NCI-H1694 (cell line): ENCODE data around the gene KAT8.
A peak's percentile ranks its signal among the peaks of the same experiment; 100 is the strongest.
"Not testable (repeated sequence)": the region's sequence is repeated elsewhere in the genome, so short reads cannot be mapped to it uniquely, and the experiment has no call there.

Experiments
- DNase-seq: peaks from one replicate; lab custom pipeline; 2025; lab: John Stamatoyannopoulos, UW

Gene KAT8

DNA sequence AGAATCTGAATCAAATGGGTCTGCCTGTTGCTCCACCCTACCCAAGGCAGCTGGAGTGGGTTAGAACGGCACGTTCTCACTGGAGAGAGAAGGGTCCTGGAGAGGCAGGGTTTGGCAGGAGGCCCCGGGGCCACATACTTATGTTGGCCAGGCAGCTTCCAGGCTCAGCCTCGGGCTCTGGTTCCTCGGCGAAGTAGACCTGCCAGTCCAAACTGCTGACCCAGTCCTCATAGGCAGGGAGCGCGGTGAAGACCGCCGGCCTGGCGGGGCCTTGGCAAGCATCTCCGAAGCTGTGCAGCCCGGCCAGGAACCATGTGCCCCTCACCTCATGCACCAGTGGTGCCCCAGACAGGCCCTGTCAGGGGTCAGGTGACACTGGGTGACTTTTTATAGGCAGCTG lies 33.5 kb upstream of the KAT8 start:
- DNase-seq: no peak

DNA sequence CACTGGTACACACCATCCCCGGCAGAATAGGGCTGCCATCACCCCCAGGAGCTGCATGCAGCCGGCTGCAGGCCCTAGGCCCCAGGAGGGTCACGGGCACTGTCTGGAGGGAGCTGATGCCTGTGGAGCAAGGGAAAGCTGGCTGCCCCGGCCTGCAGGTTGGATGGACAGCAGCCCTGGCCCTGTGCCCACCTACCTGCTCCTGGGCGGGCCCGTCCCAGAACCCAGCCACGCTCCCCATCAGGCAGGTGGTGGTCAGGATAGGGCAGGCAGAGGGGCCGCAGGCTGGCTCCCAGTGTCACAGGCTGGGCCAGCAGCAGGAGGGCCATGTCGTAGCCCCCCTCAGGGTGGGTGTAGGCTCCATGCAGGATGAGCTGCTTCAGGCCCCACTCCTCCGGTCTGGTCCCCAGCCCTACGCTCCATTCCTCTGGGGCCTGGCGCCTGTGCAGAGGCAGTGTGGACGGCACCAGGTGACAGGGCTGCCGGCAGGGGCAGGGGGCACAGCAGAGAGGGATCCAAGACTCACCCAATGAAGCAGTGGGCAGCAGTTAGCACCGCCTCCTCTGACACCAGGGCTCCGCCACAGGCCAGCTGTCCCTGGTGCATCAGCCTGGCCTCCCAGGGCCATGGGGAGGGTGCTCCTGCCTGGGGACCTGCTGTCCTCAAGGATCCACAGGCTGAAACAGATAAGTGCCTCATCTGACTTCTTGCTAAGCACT lies 32.7 kb upstream of the KAT8 start:
- DNase-seq: no peak

DNA sequence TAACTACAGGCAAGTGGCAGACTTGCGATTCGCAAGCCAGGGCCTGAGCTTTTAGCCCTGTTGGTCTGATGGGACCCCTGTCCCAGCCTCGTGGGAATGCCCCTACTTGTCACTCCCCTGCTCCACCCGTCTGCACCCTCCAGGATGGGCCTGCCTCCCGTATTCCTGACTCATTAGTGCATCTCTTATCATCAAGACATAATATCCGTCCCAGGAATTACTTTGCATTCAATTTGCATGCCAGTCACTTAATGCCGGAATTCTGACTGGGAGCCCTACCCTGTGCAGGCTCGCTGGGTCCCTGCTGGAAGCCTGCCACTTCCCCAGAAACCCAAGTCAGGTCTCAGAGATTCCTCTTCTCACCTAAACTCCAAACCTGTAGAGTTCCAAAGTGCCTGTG lies 32.1 kb upstream of the KAT8 start:
- no peak for DNase-seq

GRCh38 chr16:31085873-31086628 lies 31.4 kb upstream of the KAT8 start:
- DNase-seq: no peak

DNA sequence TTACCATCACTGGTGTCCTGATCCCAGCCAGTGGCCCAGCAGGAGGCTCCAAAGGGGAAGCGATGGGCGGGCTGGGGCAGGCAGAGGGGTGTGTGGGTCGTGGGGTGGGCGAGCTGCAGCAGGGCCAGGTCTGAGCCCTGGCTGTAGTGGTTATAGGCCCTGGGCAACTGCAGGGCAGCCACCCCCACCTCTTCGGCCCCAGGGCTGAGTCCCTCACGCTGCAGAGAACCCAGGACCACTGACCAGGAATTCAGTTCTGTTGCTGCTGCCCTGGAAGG lies 30.9 kb upstream of the KAT8 start:
- DNase-seq: no peak

- no peak for DNase-seq
These were observed 30.0 kb upstream of the KAT8 start for GRCh38 chr16:31087481-31087880.

DNA sequence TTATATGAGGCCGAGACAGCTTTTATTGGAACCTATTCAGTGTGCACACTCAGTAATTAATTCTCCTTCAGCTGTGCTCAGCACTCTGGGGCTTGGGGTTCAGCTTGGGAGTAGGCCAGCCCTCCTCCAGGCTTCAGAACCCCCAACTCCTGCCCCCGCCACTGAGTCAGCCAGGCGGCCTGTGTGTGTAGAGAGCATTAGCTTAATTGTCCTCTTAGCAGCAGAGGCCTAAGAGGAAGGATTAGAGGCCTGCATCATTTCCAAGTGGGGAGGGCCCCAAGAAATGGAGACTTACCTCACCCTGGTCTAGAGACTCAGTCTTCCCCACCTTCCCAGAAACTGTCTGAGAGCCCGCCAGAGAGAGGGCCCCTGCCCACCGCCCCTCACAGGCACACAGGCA lies 29.5 kb upstream of the KAT8 start:
- no peak for DNase-seq

DNA sequence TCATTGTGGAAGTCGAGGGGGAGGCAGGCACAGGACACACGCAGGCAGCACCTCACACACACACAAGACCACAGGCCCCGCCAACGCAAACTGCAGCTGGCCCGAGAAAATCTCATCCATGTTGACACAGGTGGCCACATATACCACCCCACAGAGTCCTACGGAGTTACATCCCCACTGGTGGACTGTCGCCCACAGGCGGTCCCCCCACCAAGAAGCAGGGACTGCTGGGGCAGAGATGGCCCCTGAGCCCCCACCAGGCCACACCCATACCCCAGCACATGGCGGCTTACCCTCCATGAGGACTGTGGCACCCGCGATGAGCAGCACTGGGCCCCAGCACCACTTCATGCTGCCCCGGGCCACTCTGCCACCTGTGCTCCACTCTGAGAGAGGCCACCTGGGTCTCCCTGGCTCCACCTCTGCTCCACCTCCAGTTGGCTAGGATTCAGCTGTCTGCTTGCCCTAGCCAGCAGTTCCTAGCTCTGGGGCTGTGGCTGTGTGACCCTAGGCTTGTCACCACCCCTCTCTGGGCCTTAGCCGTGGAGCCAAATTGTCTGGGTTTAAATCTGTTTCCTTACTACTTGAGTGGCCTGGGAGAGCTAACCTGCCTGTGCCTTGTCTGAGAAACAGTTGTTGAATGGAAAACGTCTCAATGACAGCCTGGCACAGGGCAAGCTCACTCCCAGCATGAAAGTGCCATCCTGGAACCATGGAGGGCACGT lies 28.8 kb upstream of the KAT8 start, which contains the start of gene PRSS53:
Gene PRSS53 (minus strand): TSS at position 485 of the 725 bp plus-strand sequence. CDS start 134 bp downstream, at position 351.
- no peak for DNase-seq

GRCh38 chr16:31089199-31089598 lies 28.3 kb upstream of the KAT8 start:
- no peak for DNase-seq

GRCh38 chr16:31090540-31090939 lies 26.9 kb upstream of the KAT8 start:
- DNase-seq: no peak

- DNase-seq: no peak
These were observed 25.1 kb upstream of the KAT8 start for GRCh38 chr16:31092330-31092729.

DNA sequence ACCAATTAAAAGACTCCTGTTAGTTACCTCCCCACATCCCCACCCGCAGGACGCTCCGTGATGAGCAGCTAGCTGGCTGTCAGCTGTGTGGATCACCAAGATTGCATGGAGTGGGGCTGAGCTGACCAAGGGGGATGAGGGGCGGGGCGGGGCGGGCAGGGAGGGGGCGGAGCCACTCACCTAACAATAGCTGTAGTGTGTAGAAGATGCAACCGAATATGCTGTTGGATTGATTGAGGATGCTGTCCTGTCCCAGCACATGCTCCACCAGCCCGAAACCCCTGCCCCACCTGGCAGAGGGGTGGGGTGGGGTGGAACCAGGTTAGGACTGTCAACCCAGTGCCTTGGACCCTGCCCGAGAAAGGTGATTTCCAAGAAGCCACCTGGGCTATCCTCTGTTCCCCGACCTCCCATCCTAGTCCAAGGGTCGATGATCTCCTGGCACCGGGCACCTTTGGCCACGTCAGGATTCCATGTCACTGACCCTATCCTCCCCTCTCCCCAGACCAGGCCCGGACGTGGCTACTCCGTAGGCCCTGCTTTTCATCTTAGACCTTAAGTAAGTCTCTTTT lies 24.2 kb upstream of the KAT8 start:
- no peak for DNase-seq

DNA sequence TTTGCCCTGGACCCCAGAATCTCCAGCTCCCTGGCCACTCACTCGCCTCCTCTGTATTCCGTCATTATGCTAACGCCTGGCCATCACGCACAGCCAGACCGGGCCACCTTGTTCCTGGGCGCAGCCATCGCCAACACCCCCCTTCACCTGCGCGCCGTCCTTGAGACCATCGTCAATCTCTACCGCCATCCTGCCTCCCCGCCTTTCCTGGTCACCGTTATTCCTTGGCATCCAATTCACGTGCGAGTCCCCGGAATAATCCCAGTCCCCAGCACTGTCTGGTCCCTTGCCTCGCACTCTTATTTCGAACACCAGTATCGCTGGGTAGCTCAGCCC lies 23.4 kb upstream of the KAT8 start:
- DNase-seq: no peak

DNA sequence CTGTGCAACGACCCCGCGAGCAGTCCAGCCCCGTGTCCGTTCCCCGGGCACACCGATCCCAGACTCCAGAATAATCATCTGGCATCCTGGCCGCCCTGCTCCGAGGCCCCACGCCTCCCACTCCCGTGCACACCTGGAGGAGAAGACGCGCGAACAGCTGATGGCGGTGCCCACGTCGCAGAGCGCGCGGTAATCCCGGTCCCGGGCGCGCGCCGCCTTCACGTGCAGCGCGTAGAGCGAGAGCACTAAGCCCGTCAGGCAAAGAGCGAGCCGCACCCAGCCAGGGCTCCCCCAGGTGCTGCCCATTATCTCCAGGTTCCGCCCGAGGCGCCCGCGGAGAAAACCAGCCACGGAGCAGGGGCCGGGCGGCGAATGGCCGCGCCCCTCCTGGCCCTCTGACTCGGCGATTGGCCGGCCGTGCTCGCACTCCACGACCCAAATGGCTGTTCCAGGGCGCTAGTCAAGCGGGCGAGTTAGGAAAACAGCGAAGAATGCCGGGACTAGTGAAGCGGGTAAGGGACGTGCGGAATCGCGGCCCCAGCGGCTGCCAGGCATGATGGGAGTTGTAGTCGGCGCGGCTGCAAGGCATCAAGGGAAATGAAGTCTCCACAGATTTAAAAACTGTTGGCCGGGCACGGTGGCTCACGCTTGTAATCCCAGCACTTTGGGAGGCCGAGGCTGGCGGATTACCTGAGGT lies 22.9 kb upstream of the KAT8 start, which contains the start of gene VKORC1:
Gene VKORC1 (minus strand): TSS at position 374 of the 697 bp plus-strand sequence. CDS start 68 bp downstream, at position 306.
- peak; percentile 80 for DNase-seq

DNA sequence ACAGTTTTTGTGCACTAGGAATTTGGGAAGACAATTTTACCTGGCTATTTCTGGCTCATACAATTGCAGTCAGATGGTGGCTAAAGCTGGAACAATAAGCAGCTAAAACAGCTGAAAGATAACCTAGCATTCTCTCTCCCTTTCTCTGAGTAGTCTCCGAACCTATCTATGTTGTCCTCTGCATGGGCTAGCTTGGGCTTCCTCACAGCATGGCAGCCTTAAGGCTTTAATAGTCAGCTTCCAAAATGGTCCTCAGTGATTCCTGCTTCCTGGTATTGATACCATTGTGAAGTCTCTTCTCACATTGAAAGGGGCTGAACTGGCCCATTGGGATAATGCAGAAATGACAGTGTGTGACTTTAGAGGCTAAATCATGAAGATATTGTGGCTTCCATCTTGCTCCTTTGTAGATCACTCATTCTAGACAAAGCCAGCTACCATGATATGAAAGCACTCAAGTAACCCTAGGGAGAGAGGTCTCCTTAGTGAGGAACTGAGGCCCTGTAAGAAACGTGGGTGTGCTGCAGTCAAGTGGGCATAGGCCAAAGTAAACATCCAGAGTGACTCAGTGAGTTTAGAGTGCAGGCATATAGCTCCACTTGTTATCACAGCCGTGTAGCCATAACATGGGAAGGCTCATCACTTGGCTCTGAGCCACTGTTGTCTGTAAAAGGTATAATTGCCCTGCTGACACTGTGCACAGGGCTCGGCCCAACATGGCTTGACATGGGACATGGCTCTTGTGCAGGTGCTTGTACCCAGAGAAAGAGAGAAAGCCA lies 17.4 kb upstream of the KAT8 start:
- DNase-seq: no peak

DNA sequence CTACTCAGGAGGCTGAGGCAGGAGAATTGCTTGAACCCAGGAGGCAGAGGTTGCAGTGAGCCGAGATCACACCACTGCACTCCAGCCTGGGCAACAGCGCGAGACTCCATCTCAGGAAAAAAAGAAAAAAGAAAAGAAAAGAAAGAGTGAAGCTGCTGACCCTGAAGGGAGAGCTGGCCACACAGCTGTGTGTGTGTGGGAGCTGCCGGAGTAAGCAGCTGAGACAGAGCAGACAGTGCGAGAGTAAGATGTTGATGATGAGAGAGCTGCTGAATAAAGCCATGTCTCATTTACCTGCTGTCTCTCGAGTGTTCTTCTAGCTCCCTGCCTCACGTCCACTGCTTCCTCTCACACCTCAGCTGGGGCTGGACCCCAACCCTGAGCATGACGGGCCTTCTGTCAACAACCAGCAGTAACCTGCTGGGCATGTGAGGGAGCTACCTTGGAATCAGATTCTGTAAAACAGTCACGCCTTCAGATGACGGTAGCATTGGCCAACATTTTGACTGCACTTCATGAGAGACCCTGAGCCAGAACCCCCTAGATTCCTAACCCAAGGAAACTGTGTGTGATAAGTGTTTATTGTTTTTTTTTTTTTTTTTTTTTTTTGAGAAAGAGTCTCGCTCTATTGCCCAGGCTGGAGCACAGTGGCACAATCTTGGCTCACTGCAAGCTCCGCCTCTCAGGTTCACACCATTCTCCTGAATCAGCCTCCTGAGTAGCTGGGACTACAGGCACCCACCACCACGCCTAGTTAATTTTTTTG lies 16.4 kb upstream of the KAT8 start:
- DNase-seq: not testable (repeated sequence)

- peak; percentile 41 for DNase-seq
These were observed 11.7 kb upstream of the KAT8 start for GRCh38 chr16:31105677-31106213.

GRCh38 chr16:31106509-31107464 lies 10.7 kb upstream of the KAT8 start:
- no peak for DNase-seq

GRCh38 chr16:31107465-31107867 lies 10.0 kb upstream of the KAT8 start:
- DNase-seq: no peak
